NB4 (cell line): ENCODE data around the gene PSENEN.

Experiments used
- CTCF ChIP-seq: IDR thresholded peaks from one replicate; pipeline ENCODE4 v1.5.1; 2012; ENCODE audit warnings: low read depth, low read length
- MAX ChIP-seq: IDR thresholded peaks from 2 replicates; pipeline ENCODE4 v1.6.1; 2011; ENCODE audit warnings: low read depth, low read length
- MYC ChIP-seq: IDR thresholded peaks from 2 replicates; pipeline ENCODE4 v1.6.1; 2011; ENCODE audit warnings: low read depth, low read length
- POLR2A ChIP-seq: IDR thresholded peaks from 2 replicates; pipeline ENCODE4 v1.6.1; 2011; ENCODE audit warnings: mild to moderate bottlenecking; ENCODE audit not compliant: insufficient read length; ENCODE audit errors: extremely low read depth

- TF ChIP-seq CTCF (no peak), POLR2A (no peak), MAX (no peak), MYC (no peak)
Measured at GRCh38 chr19:35752746-35753350, 7.4 kb downstream of the PSENEN start.
